T-helper 2 cell (primary cell): ENCODE results near the gene DOCK3.
A peak's percentile ranks its signal among the peaks of the same experiment; 100 is the strongest.
"Not testable (repeated sequence)": the region's sequence is repeated elsewhere in the genome, so short reads cannot be mapped to it uniquely, and the experiment has no call there.

Experiments
- DNase-seq, 5 experiments: peaks; one replicate each; pipeline versions ENCODE4 v3.0.0 to v3.0.0-alpha.2; 2012 to 2022

DOCK3 gene

GRCh38 chr3:51340013-51340829, 665.5 kb downstream of the DOCK3 start:
- DNase-seq = no peak

GRCh38 chr3:51340989-51341636, 666.4 kb downstream of the DOCK3 start:
- no peak for DNase-seq

- DNase-seq = no peak
Observed at GRCh38 chr3:51343918-51344687, 669.4 kb downstream of the DOCK3 start.

GRCh38 chr3:51350751-51351150, 676.0 kb downstream of the DOCK3 start:
- DNase-seq = no peak

- no peak for DNase-seq
Observed at GRCh38 chr3:51353131-51353530, 678.4 kb downstream of the DOCK3 start.

- DNase-seq = no peak
Observed at GRCh38 chr3:51353691-51354090, 679.0 kb downstream of the DOCK3 start.

- DNase-seq = no peak
Observed at GRCh38 chr3:51354172-51354571, 679.4 kb downstream of the DOCK3 start.

- no peak for DNase-seq
Observed at GRCh38 chr3:51354731-51355615, 680.2 kb downstream of the DOCK3 start.

- no peak for DNase-seq
Observed at GRCh38 chr3:51355891-51356578, 681.3 kb downstream of the DOCK3 start.

- DNase-seq = no peak
Observed at GRCh38 chr3:51357856-51358255, 683.1 kb downstream of the DOCK3 start.

- no peak for DNase-seq
Observed at GRCh38 chr3:51358981-51359380, 684.3 kb downstream of the DOCK3 start.

- no peak for DNase-seq
Observed at GRCh38 chr3:51360806-51361205, 686.1 kb downstream of the DOCK3 start.

- DNase-seq = no peak
Observed at GRCh38 chr3:51361746-51362145, 687.0 kb downstream of the DOCK3 start.

GRCh38 chr3:51362476-51362875, 687.7 kb downstream of the DOCK3 start:
- DNase-seq = no peak

- not testable (repeated sequence) for DNase-seq
Observed at GRCh38 chr3:51368276-51368675, 693.5 kb downstream of the DOCK3 start.

- peak in 1 of 5 experiments; percentile 60 for DNase-seq
Observed at GRCh38 chr3:51371943-51372557, 697.3 kb downstream of the DOCK3 start.

GRCh38 chr3:51373658-51374421, 699.1 kb downstream of the DOCK3 start:
- no peak for DNase-seq

GRCh38 chr3:51374456-51374855, 699.7 kb downstream of the DOCK3 start:
- no peak for DNase-seq

- no peak for DNase-seq
Observed at GRCh38 chr3:51375136-51375535, 700.4 kb downstream of the DOCK3 start.

GRCh38 chr3:51375571-51375970, 700.8 kb downstream of the DOCK3 start:
- no peak for DNase-seq

- DNase-seq = no peak
Observed at GRCh38 chr3:51378065-51378464, 703.3 kb downstream of the DOCK3 start.
